NCI-H146 (cell line): Measurements from ENCODE around the gene ARHGAP12.
A peak's percentile ranks its signal among the peaks of the same experiment; 100 is the strongest.

ENCODE experiments used
- DNase-seq: peaks from one replicate; lab custom pipeline; 2025; lab: John Stamatoyannopoulos, UW

The ARHGAP12 gene

GRCh38 chr10:31765541-31765940 lies 163.1 kb downstream of the ARHGAP12 start:
- no peak for DNase-seq

DNA sequence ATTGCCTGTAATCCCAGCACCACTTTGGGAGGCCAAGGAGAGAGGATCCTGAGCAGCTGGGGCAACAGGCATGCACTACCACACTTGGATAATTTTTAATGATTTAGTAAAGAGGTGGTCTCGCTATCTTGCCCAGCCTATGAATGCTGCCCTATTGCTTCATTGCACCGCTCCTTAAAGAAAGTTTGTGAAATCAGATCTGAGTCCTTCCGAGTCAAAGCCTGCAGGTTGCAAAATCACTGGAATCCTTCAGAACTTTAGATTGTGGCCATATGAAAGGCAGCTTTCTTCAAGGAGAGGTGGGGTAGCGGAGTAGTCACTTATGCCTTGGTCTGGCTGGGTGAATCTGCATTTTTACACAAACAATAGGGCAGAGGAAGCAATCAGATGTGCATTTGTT lies 166.3 kb downstream of the ARHGAP12 start:
- no peak for DNase-seq

DNA sequence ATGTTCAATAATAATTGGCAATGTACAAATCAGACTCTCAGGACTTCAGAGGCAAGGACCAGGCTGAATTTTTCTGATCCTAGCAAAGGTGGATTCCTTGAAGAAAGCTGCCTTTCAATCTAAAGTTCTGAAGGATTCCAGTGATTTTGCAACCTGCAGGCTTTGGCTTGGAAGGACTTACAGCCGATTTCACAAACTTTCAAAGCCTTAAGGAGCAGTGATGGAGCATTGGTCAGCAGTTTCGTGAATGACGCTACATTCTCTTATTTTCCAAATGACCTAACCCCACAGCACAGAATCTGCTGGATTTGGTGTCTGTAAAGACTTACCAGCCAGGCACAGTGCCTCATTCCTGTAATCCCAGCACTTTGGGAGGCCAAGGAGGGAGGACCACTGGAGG lies 167.5 kb downstream of the ARHGAP12 start:
- no peak for DNase-seq

DNA sequence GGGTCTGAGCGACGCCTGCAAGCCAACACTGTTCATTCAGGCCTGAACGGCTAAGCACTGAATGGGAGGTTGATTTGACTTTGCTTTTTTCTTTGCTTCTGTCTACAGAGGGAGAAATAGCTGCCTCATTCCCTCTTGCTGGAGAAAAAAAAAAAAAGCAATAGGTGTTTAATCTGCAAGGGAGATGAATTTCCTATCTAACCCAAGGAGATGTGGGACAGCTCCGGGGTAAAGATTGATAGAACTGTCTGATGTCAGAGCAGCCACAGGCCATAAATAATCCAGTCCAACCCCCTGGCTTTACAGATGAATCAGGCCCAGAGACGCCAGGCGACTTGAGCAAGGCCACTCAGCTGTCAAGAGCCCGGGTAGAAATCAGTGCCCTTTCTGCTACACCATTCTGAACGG lies 168.0 kb downstream of the ARHGAP12 start:
- DNase-seq: no peak

DNA sequence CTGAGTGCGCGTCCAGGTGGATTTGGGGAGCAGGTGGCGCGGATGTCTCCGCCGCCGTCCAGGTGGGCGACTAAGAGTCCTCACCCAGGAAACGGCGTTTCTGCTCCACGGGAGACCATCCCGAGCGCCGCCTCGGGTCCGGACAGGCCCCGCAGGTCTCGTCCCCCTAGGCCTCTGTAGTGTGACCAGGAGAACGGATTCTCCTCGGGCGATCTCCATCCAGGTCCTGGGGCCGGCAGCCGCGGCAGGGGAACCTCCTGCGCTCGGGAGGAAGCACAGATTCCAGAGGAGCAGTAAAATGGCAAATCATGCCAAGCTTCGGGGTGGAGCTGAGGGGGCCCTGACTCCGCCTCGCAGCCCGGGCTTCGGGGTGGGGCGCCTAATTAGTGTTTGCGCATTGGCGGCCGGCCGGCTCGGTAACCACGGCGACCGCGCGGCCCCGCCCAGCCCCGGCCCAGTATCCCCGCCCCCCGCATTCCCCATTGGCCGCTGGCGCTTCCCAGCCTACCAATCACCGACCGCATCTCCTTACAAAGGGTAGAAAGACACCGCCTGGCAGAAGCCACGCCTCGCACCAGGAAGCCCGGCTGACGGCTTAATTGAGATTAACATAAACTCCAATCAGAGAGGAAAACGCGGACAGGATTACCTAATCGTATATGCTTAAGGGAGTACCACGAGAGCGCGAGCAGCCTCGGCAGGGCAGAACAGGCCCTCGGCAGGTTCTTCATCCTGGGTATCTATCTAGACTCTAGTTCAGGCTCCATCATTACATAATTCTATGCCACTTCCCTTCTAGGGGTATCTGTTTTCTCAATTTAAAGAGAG lies 168.6 kb downstream of the ARHGAP12 start:
- DNase-seq: peak; percentile 99

DNA sequence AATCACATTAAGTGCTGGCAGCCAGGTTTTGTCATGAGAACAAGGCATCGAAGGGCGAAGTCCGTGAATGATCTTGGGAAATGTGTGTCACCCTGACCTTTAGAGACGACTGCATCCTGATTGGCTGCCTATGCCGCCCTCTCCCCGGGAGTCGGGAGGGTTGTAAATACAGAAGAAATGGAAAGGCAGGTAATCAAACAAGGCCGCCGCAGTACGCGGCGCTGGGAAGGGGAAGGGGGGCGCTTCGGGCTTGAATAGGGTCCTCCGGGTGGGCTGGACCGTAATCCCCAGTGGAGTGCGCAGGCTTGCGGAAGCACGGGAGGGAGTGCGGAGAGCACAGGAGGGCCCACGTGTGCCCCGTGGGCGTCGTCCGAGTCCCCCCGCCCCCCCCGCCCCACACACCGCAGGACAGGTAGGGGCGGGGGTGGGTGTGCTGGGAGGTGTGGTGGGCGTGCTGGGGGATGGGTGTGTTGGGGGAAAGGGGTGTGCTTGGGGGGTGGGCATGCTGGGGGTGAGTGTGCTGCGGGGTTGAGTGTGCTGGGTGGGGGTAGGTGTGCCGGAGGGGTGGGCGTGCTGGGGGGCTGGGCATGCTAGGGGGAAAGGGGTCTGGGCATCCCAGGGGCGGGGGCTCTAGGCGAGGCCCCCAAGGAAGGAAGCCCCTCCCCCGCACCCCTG lies 169.4 kb downstream of the ARHGAP12 start:
- DNase-seq: peak; percentile 89

- DNase-seq: no peak
Measured at GRCh38 chr10:31758495-31758894, 170.1 kb downstream of the ARHGAP12 start.

GRCh38 chr10:31757831-31758230 lies 170.8 kb downstream of the ARHGAP12 start:
- no peak for DNase-seq

- no peak for DNase-seq
Measured at GRCh38 chr10:31757386-31757791, 171.2 kb downstream of the ARHGAP12 start.

DNA sequence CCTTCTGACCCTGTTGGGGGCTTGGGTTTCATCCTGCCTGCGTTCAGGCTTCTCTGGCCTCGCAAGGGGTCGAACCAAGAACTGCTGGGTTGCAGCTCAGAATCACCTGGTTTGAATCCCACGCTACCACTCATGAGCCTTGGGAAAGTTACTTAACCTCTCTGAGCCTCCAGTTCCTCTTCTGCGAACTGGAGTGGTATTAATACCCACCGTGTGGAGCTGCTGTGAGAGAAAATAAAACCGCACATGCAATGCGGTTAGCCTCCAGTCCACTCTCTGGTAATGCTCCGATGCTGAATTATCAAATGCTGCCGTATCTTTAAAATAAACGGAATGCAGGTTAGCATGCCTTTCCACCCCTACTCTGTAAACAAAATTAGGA lies 171.9 kb downstream of the ARHGAP12 start:
- no peak for DNase-seq

DNA sequence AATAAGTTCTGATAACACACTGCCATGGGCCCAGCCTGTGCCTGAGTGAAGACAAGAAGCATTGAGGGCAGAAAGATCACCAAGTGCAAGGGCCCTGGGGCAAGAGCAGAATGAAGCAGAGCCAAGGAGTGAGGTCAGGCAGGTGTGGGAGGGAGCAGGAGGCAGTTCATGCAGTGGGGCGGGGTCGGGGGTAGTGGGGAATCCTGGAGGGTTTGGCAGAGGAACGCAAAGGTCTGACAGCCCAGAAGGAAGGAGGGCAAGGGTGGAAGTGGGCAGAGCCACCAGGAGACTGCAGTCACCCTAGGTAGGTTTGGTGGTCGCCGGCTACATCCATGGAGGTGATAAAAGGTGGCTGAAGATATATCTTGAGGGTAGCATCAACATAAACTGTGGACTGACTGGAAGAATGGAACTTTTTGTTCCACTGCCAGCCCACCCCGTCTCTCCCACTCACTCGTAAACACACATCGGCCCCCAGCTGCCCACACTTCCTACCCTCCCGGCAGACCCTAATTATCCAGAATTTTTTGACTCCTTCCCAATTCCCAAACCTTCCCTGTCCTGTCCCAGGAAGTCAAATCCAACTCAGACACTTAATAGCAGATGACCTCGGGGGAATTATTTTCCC lies 172.4 kb downstream of the ARHGAP12 start:
- no peak for DNase-seq
